Esophagus squamous epithelium (tissue), 4 donors: ENCODE data around the gene SMARCE1.

Experiments used
- CTCF ChIP-seq, 6 experiments: fragments of 450-650 bp in 4 of 6; fragments of 200-600 bp in 2 of 6; sonication (generic) in 2 of 6; IDR thresholded peaks; one replicate each; pipeline ENCODE4 v1.5.1; 2016 to 2019; ENCODE audit warnings: antibody characterized with exemption in 6 of 6, mild to moderate bottlenecking in 4 of 6, moderate library complexity in 4 of 6
- POLR2A ChIP-seq, 4 donors: fragments of 450-650 bp; IDR thresholded peaks; one replicate each; pipeline ENCODE4 v1.6.1; 2017; ENCODE audit warnings: antibody characterized with exemption in 4 of 4, mild to moderate bottlenecking in 4 of 4, moderate library complexity in 3 of 4

DNA sequence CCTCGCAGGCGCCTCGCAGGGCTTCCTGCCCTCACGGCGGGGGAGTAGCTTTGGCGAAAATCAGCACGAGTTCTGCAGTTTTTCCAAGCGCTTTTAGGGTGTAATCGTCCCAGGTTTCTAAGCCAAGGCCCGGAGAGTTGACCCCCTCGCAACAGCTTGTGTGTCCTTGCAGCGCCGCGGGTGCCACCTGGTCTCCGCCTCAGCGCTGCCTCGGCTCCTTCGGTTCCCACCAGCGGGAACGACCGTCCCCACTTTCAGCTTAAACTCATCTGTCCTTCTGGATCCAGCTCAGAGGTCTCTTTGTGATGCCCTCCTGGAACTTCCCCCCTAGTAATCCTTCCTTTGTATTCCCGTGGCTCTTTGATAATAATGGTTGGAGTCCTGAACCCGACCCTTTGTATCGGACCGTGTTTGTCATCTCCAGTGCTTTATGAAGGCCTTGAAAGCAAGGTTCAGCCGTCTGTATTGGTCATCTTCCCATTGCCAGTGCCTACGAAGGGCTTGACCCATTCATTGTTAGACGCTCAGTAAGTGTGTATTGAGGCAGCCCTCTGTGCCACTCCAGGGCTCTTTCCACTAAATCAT is 858 bp upstream of the SMARCE1 start:
- no peak for TF ChIP-seq POLR2A (IDR thresholded peaks at IDR 0.05)
- TF ChIP-seq CTCF (IDR thresholded peaks at IDR 0.05), result no peak
